Measurements from ENCODE around the gene COPS2. TPM values are rescaled to one million over a fixed set of nuclear protein-coding genes. Genes with fewer than 3 reads are reported as not detected.

The COPS2 gene
- polyA plus RNA-seq, 2 of the 4 experiments (the other 2 are of a cell fraction): 64.8 to 66.6 TPM

Small RNA genes lying within 50 kb of the gene (small RNA-seq; reads per million reads assigned to genes)
- gene MIR4716: 0 reads per million in 6 experiments
- gene RF00019: 0 reads per million in 6 experiments
- 0 reads per million in 6 experiments for gene RN7SL307P

Other genes starting within 250 kb of the COPS2 start
- gene SHC4, start 191.7 kb downstream of the COPS2 start, polyA plus RNA-seq (2011; rRNA removed): 0.16 and 0.17 TPM in 2 replicates
- 0.08 to 0.30 TPM (median 0.20 TPM) in 3 replicates for gene SHC4, start 191.7 kb downstream of the COPS2 start, polyA plus RNA-seq (2017; fragmentation: RNase III; extraction: RNeasy Plus Mini Kit Qiagen cat#74134 plus additional on column Dnase treatment)
- gene SECISBP2L, start 109.2 kb downstream of the COPS2 start, polyA plus RNA-seq (2011; rRNA removed): 15.0 and 18.8 TPM in 2 replicates
- 6.4 to 7.5 TPM (median 7.2 TPM) in 3 replicates for gene SECISBP2L, start 109.2 kb downstream of the COPS2 start, polyA plus RNA-seq (2017; fragmentation: RNase III; extraction: RNeasy Plus Mini Kit Qiagen cat#74134 plus additional on column Dnase treatment)
- 40.5 and 44.7 TPM in 2 replicates for gene GALK2, start 14.6 kb upstream of the COPS2 start, polyA plus RNA-seq (2011; rRNA removed)
- gene GALK2, start 14.6 kb upstream of the COPS2 start, polyA plus RNA-seq (2017; fragmentation: RNase III; extraction: RNeasy Plus Mini Kit Qiagen cat#74134 plus additional on column Dnase treatment): 22.8 to 26.8 TPM (median 23.7 TPM) in 3 replicates